ENCODE data around the gene BMPR1A. TPM values are rescaled to one million over a fixed set of nuclear protein-coding genes. Genes with fewer than 3 reads are reported as not detected.

BMPR1A gene
- total and polyA plus RNA-seq, 10 of the 15 experiments (the other 5 are each of a cell fraction or from before 2014, with no cell fraction given): 2.3 to 22.7 (median 13.1) TPM

- FAIRE-seq: no peak
- ChIA-PET POLR2A (interaction anchor here (2.4 kb wide), 1 partner anchor 125 kb away, joined by 7 read pairs; no protein-coding TSS in a partner anchor), CTCF (interaction anchor here (0.7 to 3.5 kb wide), 5 partner anchors 11 to 255 kb away, joined by 3 to 25 read pairs (median 7); partner anchors contain the start of gene MMRN2), SMC1A (ENCODE audit: uncharacterized antibody, unreplicated experiment) (interaction anchor here (1.4 kb wide), 1 partner anchor 87 kb away, joined by 3 read pairs; no protein-coding TSS in a partner anchor), RAD21 (ENCODE audit: unreplicated experiment) (interaction anchor here (1.0 to 1.8 kb wide), 2 partner anchors 21 to 126 kb away, joined by 4 to 5 read pairs; no protein-coding TSS in a partner anchor)
- no peak overlapping the region for H3K4me3 ChIP-seq
- DNase-seq (ENCODE audit: low read depth, low spot score): no peak
- 0 out of 2 replicates have a peak overlapping the region, but pooled peaks have one; percentile 88 for H3K4me2 ChIP-seq (ENCODE audit: control insufficient read depth, insufficient read depth)
- no peaks in the 10 kb centered on the region for H3K27me3 ChIP-seq (replicated peaks in 1 of 2; ENCODE audit: control insufficient read depth in 2 of 2, insufficient read depth in 2 of 2, low read length in 1 of 2)
- no peaks in the 10 kb centered on the region for H3K36me3 ChIP-seq (ENCODE audit: control insufficient read depth in 2 of 2, insufficient read depth in 2 of 2, low read length in 1 of 2)
- no TSS peak for BruUV-seq (replicated peaks)
- no peaks in the 10 kb centered on the region for H3K9me3 ChIP-seq (replicated peaks; ENCODE audit: control insufficient read depth, insufficient read depth, low read length)
- in situ Hi-C loops (cut with MboI): no loop called here
- no peak for TF ChIP-seq BRCA1 (IDR thresholded peaks at IDR 0.05; ENCODE audit: low read depth, low read length)
- TF ChIP-seq, protein P1, sequence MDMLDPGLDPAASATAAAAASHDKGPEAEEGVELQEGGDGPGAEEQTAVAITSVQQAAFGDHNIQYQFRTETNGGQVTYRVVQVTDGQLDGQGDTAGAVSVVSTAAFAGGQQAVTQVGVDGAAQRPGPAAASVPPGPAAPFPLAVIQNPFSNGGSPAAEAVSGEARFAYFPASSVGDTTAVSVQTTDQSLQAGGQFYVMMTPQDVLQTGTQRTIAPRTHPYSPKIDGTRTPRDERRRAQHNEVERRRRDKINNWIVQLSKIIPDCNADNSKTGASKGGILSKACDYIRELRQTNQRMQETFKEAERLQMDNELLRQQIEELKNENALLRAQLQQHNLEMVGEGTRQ (IDR thresholded peaks at IDR 0.05; ENCODE audit: borderline replicate concordance, low read depth, low read length): no peak
- no peak for TF ChIP-seq JUND (IDR thresholded peaks at IDR 0.05; ENCODE audit: low read depth, low read length)
- no peak for TF ChIP-seq TCF12 (IDR thresholded peaks at IDR 0.05; ENCODE audit: low read depth, low read length)
- no peak for TF ChIP-seq TBL1XR1 (IDR thresholded peaks at IDR 0.05; ENCODE audit: low read depth, low read length)
- 97% methylated on average over 7 of the region's 7 CpGs for WGBS (ENCODE audit: insufficient coverage, insufficient replicate concordance, low lambda C conversion rate, missing lambda C conversion rate)
- no peaks in the 10 kb centered on the region for H4K20me1 ChIP-seq (ENCODE audit: control insufficient read depth, insufficient read depth)
- no peak for ATAC-seq
- intact Hi-C loops (cut with micrococcal nuclease; ENCODE audit: unreplicated experiment): loop anchor here (5.0 kb wide), 1 partner anchor 125 kb away; the partner anchor contains the start of gene GLUD1
- peak overlapping the region; percentile 88; the same call in 1 of the 2 replicates for H3K27ac ChIP-seq (ENCODE audit: control insufficient read depth, insufficient read depth)
- H3K9ac ChIP-seq (ENCODE audit: control insufficient read depth, insufficient read depth, low read length): no peak overlapping the region
- H3K79me2 ChIP-seq (ENCODE audit: control insufficient read depth, insufficient read depth, low read length): no peaks in the 10 kb centered on the region
- H2AFZ ChIP-seq (ENCODE audit: control insufficient read depth, low read depth, low read length): peak overlapping the region; percentile 85; the same call in 1 of the 2 replicates
- peaks cover 57% of the 10 kb centered on the region for H3K4me1 ChIP-seq (ENCODE audit: control insufficient read depth, insufficient read depth, low read length)
Measured at GRCh38 chr10:86967481-86967941, 211.1 kb downstream of the BMPR1A start.

Data from GM12878 (cell line).